Thoracic aorta endothelial cell (primary cell): Measurements from ENCODE around the gene OR14A16. TPM values are rescaled to one million over a fixed set of nuclear protein-coding genes. Genes with fewer than 3 reads are reported as not detected.

Experiments
- total RNA-seq: library from RNA; depleted of rRNA; stranded (reverse); fragments of >200 nt; gene quantifications from 2 replicates; pipeline ENCODE4 v1.2.3, GENCODE V29; 2012

OR14A16 gene, protein sequence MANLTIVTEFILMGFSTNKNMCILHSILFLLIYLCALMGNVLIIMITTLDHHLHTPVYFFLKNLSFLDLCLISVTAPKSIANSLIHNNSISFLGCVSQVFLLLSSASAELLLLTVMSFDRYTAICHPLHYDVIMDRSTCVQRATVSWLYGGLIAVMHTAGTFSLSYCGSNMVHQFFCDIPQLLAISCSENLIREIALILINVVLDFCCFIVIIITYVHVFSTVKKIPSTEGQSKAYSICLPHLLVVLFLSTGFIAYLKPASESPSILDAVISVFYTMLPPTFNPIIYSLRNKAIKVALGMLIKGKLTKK
- total RNA-seq: not detected in 2 replicates

DNA sequence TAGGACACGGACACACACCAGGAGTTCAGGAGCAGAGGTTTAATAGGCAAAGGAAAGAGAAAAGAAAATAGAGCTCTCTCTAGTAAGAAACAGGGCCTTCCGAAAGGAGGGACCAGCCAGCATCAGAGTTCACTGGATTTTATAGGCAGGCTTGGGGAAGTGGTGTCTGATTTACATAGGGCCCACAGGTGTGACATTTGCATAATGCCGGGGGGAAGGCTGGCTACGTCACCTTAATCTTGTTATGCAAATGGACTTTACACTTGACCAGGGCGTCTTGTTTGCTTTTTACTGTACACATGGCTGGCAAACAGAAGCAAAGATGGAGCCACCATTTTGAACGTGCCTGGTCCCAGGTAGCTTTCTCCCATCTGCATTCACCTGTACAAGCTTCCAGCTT is at the start of gene OR14A16:
OR14A16 (minus strand) TSS at position 97 of the 400 bp plus-strand sequence. CDS start 8,390 bp downstream, outside the sequence.

DNA sequence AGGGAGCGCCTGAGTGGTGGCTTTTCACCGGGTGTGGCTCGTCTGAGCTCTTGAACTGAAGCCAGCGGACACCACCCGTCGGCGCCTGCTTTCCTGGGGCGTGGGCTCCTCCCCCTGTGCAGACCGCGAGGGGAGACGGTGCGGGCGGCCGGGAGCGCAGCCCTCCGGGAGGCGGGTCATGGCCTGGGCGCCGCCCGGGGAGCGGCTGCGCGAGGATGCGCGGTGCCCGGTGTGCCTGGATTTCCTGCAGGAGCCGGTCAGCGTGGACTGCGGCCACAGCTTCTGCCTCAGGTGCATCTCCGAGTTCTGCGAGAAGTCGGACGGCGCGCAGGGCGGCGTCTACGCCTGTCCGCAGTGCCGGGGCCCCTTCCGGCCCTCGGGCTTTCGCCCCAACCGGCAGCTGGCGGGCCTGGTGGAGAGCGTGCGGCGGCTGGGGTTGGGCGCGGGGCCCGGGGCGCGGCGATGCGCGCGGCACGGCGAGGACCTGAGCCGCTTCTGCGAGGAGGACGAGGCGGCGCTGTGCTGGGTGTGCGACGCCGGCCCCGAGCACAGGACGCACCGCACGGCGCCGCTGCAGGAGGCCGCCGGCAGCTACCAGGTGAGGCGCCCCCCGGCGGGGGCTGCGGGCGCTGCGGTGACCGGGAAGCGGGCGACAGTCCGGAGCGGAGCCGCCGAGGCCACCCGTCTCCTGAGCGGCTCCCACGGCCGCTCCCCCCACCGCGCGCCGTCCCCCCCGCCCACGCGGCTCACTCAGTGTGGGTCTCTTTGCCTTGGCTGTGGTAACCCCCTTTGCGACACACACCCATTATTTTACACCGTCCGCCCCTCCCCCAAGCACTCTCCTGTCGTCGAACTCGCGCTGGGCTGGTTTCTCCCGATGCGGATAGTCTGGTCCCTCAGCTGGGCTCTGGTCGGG is 33.4 kb upstream of the OR14A16 start, which contains the start of gene TRIM58:
TRIM58 (plus strand) TSS at position 119 of the 916 bp plus-strand sequence; CDS start at position 179, 60 bp downstream.

DNA sequence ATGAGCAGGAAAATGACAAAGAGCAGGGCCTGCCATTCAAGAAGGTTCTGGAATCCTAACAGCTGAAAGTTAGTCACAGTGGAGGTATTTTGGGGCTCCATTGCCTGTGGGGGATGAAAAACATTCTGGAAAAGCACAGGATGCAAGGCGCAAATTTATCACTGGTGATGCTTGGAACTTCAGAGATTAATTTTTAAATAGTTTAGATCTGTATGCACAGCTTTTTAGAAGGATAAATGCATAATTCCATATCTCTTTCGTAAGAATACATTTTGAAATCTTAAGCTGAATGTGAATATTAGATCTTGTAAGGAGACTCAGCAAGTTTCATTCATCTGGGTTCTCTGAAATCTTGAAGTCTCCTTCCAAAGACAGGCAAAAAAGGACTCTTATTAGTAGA is 17.9 kb upstream of the OR14A16 start, which contains the start of gene OR11L1:
OR11L1 (minus strand) TSS at position 101 of the 400 bp plus-strand sequence; CDS start at position 101, 0 bp downstream.

Other genes starting within 250 kb of the OR14A16 start
- gene OR2G2, start 235.8 kb downstream of the OR14A16 start, total RNA-seq: not detected in 2 replicates
- gene OR2G3, start 218.5 kb downstream of the OR14A16 start, total RNA-seq: not detected in 2 replicates
- not detected in 2 replicates for gene OR13G1, start 144.4 kb downstream of the OR14A16 start, total RNA-seq
- gene OR6F1, start 107.5 kb downstream of the OR14A16 start, total RNA-seq: not detected in 2 replicates
- gene OR14K1, start 85.5 kb downstream of the OR14A16 start, total RNA-seq: not detected in 2 replicates
- not detected in 2 replicates for gene OR14A2, start 76.0 kb downstream of the OR14A16 start, total RNA-seq
- gene OR1C1, start 63.6 kb downstream of the OR14A16 start, total RNA-seq: not detected in 2 replicates
- gene OR11L1, start 17.8 kb upstream of the OR14A16 start, total RNA-seq: not detected in 2 replicates
- 0.40 and 0.43 TPM in 2 replicates for gene TRIM58, start 33.1 kb upstream of the OR14A16 start, total RNA-seq
- not detected in 2 replicates for gene OR2W3, start 71.5 kb upstream of the OR14A16 start, total RNA-seq
- gene OR2T8, start 96.1 kb upstream of the OR14A16 start, total RNA-seq: not detected in 2 replicates
- gene OR2AJ1, start 100.8 kb upstream of the OR14A16 start, total RNA-seq: not detected in 2 replicates
- not detected in 2 replicates for gene OR2L8, start 124.7 kb upstream of the OR14A16 start, total RNA-seq
- gene OR2AK2, start 141.1 kb upstream of the OR14A16 start, total RNA-seq: not detected in 2 replicates
- not detected in 2 replicates for gene OR2L5, start 189.5 kb upstream of the OR14A16 start, total RNA-seq
- gene OR2L2, start 206.0 kb upstream of the OR14A16 start, total RNA-seq: not detected in 2 replicates
- not detected in 2 replicates for gene OR2L3, start 222.7 kb upstream of the OR14A16 start, total RNA-seq